Hematopoietic multipotent progenitor cell treated with erythropoietin and hydrocortisone succinate and interleukin-3 and kit ligand, for 15 days (in vitro differentiated cells): Measurements from ENCODE around the gene PPP2R2C.

Source experiments
- DNase-seq: peaks from one replicate; pipeline ENCODE4 v3.0.0-alpha.2; 2015; ENCODE audit warnings: low spot score

PPP2R2C gene

GRCh38 chr4:6362243-6362885, 110.0 kb downstream of the PPP2R2C start:
- DNase-seq = no peak

GRCh38 chr4:6361076-6361784, 111.2 kb downstream of the PPP2R2C start:
- no peak for DNase-seq

DNA sequence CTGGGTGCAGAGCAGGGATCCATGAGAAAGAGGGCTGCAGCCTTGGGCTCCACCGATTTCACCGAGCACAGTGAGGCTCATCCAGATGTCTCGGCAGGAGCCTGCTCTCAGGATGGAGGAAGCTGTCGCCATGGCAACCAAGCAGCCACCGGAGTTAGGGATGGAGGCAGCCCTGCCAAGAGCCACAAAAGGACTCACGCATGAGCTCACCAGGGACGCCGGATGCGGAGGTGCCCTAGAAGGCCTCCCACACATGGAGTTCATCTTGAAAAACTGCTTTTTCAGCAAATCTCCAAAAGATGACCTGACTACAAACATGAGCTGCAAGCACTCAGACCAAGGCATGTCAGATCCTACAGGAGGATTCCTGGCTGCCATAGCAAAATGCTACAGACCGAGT, 112.0 kb downstream of the PPP2R2C start:
- no peak for DNase-seq

GRCh38 chr4:6359536-6360308, 112.7 kb downstream of the PPP2R2C start:
- DNase-seq = no peak

DNA sequence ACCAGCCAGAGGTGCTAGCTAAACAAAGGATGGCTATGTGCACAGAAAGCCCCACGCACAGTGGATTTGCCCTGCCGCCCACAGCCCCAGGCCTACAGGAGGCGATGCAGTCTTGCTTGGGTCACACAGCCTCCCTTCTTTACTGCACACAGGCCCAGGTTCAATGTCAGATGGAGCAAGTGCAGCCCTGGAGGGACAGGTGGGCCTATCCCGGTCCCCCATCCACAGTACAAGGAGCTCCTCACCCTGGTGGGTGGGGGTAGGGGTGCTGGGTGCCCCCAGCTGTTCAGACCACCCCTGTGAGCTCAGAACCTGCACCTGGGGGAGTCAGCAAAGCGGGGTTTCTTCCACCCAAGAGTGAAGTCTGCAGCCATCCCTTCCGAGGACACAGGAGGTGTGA, 114.9 kb downstream of the PPP2R2C start:
- DNase-seq = no peak

DNA sequence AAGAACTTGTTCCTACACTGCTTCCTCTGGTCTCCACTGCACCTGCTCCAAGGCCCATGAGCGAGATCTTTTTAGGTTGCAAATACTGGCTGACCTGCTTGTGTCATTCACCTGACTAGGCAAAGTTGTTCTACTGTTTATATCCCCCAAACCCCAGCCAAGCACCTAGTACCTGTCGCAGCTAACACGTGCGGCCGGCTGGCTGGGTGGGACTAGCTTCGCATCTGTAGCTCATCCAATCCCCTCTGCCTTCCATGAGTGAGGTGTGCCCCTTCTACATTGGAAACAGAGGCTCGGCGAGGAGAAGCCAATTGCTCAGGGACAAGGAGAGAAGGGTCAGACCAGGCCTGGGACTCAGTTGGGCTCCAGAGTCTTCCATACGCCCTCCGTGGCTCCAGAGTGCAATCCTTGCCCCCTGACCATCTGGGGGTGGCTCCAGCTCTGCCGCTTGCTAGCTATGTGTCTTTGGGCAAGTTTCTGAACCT, 116.3 kb downstream of the PPP2R2C start:
- no peak for DNase-seq

DNA sequence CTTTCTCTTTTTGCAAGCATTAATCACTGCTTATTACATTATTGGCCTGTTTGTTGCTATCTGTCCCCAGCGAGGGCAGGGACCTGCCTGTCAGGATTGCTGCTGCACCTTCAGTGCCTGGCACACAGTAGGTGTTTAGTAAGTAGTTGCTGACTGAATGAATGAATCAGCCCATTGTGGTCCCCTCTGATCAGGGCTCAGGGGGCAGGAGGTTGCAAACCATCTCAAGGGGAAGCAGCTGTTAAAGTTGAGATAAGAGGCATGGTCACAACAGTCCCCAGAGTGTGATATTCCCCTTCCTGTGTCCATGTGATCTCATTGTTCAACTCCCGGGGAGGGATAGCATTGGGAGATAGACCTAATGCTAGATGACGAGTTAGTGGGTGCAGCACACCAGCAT, 117.4 kb downstream of the PPP2R2C start:
- DNase-seq = no peak

- DNase-seq = no peak
Observed at GRCh38 chr4:6354626-6355025, 117.8 kb downstream of the PPP2R2C start.

GRCh38 chr4:6354119-6354518, 118.3 kb downstream of the PPP2R2C start:
- no peak for DNase-seq

DNA sequence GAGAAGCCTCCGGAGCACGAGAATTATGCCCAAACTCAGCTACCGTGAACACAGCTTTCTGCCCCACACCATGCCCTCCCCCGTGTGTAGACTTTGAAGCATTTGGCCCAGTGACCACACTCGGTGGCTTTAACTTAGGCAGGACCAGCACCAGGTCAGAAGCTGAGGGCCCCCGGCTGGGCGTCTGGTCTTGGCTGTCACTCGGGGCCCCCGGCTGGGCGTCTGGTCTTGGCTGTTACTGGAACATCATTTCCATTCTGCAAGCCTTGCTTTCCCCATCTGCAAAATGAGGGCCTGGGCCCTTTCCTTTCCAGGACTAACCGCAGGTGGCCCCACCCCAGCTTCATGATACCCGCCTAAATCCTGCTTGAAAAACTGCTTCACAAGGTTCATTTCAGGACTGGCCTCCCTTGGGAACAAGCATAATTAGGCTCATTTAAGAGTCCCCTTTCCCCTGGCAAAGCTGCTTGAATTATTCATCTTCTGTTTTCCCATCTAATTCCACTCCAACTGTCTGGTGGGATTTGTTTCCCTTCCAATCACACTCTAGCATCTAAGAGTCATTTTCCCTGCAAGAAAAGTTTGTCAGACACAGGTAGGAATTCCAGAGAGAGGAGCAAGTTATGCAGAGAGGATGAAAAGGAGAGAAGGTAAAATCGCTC, 120.3 kb downstream of the PPP2R2C start:
- no peak for DNase-seq

GRCh38 chr4:6351246-6352000, 121.0 kb downstream of the PPP2R2C start:
- DNase-seq = no peak

DNA sequence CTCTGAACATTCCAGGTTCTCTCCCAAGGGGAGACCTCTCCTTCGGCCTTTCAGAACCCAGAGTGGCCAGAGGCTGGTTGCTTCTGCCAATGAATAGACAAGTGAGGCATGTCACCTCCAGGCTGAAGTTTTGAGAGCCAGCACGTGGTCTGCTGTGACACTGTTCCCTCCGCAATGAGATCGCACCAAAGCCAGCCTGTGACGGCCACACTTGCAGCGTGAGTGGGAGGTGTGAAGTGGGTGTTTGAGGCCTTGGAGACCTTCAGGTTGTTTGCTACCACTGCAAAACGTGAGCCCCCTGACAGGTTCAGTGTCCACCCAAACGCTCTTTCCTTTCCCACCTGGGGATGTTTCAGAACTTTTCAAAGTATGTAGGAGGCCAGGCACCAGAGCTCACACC, 121.8 kb downstream of the PPP2R2C start:
- no peak for DNase-seq

DNA sequence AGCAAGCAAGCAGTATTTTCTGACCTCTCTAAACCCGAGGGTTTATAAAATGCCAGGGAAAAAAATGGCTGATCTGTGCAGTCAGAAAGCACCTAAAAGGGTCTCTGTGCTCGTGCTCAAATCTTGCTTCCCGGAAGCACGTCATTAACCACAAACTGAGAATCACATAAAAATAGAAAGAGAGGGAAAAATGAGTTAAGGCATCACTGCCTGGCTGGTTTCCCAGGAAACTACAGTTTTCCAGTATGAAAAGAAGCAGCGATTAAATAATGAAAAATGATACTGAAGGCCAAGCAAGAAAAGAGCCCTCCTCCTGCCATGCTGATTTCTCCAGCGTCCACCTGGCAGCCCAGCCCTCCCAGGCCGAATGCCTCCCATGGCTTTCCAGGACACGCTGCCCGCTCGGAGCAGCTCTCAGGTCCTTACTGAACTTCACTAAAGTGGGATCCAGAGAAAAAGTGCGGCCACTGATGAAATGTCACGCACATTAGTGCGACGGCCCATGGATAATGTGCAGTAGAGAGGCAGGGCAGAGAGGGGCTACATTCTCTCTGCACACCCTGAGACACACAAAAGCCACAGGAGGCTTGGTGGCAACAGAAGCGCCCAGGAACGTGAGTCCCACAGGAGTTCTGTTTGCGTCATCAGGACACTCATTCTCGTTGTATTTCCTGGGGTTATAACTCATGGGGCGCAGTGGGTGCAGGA, 122.4 kb downstream of the PPP2R2C start:
- DNase-seq = no peak

DNA sequence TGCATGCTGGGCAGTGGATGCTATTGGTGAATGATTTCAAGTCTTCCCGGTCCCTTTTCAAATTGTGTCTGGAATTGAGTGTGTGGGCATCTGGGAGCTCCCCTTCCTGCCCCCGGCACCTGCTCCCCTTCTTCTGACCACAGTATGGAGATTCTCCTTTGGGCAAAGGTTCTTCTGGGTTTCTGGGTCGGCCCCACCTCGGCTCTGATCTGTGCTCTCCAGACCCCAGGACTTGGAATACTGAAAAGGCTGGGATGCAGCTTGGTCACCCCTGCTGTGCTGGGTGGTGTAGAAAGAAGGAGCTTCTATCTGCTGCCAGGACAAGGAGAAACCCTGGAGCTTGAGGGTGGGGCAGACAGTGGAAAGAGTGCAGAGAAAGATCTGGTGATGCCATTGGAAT, 124.0 kb downstream of the PPP2R2C start:
- DNase-seq = no peak

DNA sequence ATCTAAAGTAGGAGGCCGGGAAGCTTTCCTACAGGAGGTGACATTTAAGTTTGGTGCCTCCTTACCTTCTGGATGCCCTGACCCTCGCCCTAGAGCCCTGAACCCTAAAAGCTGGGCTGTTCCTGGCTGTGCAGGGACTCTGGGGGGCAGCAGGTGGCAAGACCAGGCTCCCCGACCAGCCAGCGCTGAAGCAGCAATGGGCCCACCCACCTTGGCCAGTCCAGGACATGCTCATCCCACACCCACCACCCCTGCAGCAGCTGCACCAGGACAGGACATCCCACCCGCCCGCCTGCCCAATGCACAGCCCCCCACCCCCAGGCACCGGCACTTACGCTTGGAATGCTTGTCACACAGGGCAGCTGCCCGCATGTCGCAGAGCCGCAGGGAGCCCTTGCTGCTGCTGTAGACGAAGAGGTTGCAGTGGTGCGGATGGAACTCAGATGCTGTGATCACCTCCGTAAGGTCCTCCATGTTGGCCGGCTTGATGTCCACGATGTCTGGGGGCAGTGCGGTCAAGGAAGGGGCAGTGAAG, 124.8 kb downstream of the PPP2R2C start:
- DNase-seq = no peak

DNA sequence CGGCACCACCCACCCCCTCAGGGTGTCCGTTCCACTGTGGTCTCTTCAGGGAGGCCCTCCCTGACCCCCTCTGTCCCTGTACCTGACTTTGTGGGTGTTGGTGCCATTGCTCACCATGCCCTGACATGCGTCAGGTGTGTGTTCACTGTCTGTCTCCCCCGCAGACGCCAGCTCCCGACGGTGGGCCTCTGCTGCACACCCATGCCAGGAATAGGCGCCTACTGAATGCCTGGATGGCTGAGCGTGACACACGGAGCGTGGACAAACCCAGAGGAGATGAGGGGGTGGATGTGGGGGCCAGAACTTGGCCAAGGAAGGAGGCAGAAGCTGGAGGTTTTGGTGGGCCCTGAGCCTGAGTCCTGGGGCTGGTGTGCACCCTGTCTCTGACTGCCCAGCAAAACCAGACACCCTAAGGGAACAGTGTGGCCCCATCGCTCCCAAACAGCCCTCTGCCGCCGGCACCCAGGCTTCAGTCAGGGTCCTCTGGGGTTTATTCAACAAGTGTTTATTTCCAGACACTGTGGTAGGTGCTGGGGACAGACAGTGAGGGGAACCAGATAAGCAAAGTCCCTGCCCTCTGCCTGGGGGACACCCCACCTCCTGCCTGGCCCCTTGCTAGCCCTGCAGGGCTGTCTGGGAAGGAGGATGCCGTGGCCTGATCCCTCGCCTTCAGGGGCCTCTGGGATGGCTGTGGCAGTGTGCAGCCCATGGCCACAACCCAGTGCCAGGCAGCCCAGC, 125.9 kb downstream of the PPP2R2C start:
- DNase-seq = no peak

DNA sequence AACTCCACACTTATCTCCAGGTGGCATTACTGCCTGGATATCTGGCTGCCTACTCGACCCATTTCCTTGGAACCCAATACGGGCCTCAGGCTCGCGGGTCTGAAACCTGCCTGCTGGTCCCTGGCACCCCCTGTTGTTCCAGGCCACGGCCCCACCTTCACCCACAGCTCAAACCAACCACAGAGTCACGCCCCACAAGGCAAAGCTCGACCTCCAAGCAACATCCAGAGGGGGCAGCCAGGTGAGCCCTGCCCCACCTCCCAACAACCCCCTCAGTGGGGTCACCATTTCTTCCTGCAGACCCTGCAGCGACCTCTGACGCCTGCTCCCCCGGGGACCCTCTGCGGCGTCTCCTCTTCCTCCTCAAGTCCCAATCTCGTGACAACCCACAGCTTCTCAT, 126.5 kb downstream of the PPP2R2C start:
- no peak for DNase-seq

GRCh38 chr4:6345096-6345830, 127.2 kb downstream of the PPP2R2C start:
- no peak for DNase-seq

GRCh38 chr4:6343939-6344408, 128.4 kb downstream of the PPP2R2C start:
- DNase-seq = no peak
